Measurements from ENCODE around the gene ING5.

ING5 gene

GRCh38 chr2:241734208-241734466 is 32.3 kb downstream of the ING5 start:
- no peak overlapping the region for H3K4me3 ChIP-seq (ENCODE audit: low read depth, low read length)

DNA sequence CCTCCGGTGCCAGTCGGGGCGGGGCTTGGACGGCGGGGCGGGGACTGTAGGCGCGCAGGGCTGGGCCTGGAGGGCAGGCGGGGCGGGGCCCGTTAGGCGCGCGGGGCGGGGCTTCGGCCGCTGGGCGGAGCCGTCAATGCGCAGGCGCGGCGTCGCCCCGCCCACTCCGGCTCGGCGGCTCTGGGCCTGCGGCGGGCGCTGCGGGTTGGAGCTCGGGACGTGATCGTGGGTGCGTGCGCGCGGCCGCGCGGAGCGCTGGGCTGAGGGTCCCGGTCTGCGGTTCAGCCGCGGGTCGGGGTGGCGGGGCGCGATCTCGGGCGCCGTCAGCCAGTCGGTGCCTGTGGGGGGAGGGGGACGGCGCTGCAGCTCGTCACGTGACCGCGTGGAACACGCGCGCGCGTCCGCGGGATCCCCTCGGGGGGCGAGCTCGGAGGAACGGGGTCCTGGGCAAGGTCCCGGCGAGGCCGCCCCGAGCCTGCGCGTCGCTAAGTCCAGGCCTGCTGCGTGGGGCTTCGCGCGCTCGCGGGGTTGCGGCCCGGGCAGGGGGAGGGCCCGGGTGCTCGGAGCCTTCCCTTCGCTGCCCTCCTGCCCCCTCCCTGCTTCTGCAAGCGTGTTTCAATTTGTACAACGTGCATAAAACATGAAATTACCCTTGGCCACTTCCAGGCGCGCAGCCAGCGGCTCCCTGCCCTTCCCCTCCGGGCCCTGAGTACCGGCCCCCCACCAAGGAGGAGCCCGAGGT is 32.8 kb downstream of the ING5 start, which contains the start of gene D2HGDH:
Gene D2HGDH (plus strand): TSS at position 164 of the 742 bp plus-strand sequence. CDS start 595 bp downstream, outside the sequence.
- peak within 1 kb of the TSS; percentile 71 for H3K4me3 ChIP-seq (ENCODE audit: low read depth, low read length)
- DNase-seq (ENCODE audit: low read depth): peak; percentile 87
- TF ChIP-seq CTCF (IDR thresholded peaks at IDR 0.05; ENCODE audit: low read depth, low read length) (no peak), MYC (IDR thresholded peaks at IDR 0.05; ENCODE audit: low read depth, low read length) (peak; percentile 15; the same call in 1 of the 2 replicates), POLR2A (IDR thresholded peaks at IDR 0.05; ENCODE audit: extremely low read depth, insufficient read length) (peak; percentile 92)
- TF ChIP-seq, protein P1, sequence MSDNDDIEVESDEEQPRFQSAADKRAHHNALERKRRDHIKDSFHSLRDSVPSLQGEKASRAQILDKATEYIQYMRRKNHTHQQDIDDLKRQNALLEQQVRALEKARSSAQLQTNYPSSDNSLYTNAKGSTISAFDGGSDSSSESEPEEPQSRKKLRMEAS (IDR thresholded peaks at IDR 0.05; ENCODE audit: low read depth, low read length): peak; percentile 47

More at GRCh38 chr2:241734208-241734466, 32.3 kb downstream of the ING5 start:
- DNase-seq (ENCODE audit: low read depth): no peak
- TF ChIP-seq CTCF (IDR thresholded peaks at IDR 0.05; ENCODE audit: low read depth, low read length) (peak; percentile 8), POLR2A (IDR thresholded peaks at IDR 0.05; ENCODE audit: extremely low read depth, insufficient read length) (no peak)

DNA sequence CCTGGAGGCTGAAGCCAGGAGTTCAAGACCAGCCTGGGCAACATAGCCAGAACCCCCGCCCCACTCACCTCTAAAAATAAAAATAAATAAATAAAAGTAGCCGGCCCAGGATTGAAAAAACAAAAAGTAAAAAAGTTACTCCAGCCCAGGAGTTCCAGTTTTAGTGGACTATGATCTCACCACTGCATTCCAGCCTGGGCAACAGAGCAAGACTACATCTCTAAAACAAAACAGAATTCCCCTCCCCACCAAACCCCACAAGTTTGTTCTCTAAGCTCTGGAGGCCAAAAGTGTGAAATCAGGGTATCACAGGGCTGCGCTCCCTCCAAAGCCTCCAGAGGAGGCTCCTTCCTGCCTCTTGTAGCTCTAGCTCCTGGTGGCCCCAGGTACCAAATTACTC is 34.3 kb downstream of the ING5 start:
- TF ChIP-seq POLR2A (IDR thresholded peaks at IDR 0.05; ENCODE audit: extremely low read depth, insufficient read length) (no peak), MYC (IDR thresholded peaks at IDR 0.05; ENCODE audit: low read depth, low read length) (no peak), CTCF (IDR thresholded peaks at IDR 0.05; ENCODE audit: low read depth, low read length) (no peak)
- TF ChIP-seq, protein P1 (IDR thresholded peaks at IDR 0.05; ENCODE audit: low read depth, low read length): no peak
- H3K4me3 ChIP-seq (ENCODE audit: low read depth, low read length): no peak overlapping the region
- no peak for DNase-seq (ENCODE audit: low read depth)

DNA sequence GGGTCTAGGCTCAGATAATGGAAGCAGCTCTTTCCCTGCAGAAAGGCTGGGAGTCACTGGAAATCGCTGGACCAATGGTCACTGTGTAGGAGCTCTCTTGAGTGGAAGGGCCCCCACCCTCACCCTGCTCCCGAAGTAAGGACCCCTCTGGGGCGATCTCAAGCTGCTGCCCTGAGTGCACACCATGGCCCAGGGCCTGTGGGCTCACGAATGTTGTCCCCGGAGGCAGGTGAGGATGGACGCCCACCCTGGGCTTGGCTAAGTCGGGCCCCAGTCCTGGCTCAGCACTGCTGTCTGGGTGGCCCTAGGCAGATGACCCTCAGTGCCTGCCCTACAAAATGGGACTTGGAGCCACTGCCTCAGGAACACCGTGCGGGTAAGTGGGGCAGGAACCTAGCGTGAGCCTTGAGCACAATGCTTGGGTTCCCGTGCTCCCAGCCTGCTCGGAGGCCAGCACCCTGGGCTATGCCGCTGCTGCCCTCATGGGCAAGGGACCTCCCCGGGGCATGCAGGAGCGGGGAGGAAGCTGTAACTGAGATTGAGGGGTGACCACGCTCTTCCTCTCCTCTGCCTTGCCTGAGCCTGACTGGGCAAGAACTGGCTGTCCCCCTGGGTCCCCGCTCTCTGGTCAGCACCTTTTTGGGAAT is 36.3 kb downstream of the ING5 start:
- no peak for DNase-seq (ENCODE audit: low read depth)
- no peak overlapping the region for H3K4me3 ChIP-seq (ENCODE audit: low read depth, low read length)
- no peak for TF ChIP-seq CTCF (IDR thresholded peaks at IDR 0.05; ENCODE audit: low read depth, low read length)
- TF ChIP-seq, protein P1 (IDR thresholded peaks at IDR 0.05; ENCODE audit: low read depth, low read length): no peak
- TF ChIP-seq MYC (IDR thresholded peaks at IDR 0.05; ENCODE audit: low read depth, low read length): no peak
- no peak for TF ChIP-seq POLR2A (IDR thresholded peaks at IDR 0.05; ENCODE audit: extremely low read depth, insufficient read length)

- no peak overlapping the region for H3K4me3 ChIP-seq (ENCODE audit: low read depth, low read length)
Observed at GRCh38 chr2:241739177-241739576, 37.3 kb downstream of the ING5 start.

More at GRCh38 chr2:241739177-241739576, 37.3 kb downstream of the ING5 start:
- no peak for DNase-seq (ENCODE audit: low read depth)
- TF ChIP-seq, protein P1 (IDR thresholded peaks at IDR 0.05; ENCODE audit: low read depth, low read length): no peak
- TF ChIP-seq POLR2A (IDR thresholded peaks at IDR 0.05; ENCODE audit: extremely low read depth, insufficient read length): no peak
- no peak for TF ChIP-seq CTCF (IDR thresholded peaks at IDR 0.05; ENCODE audit: low read depth, low read length)
- no peak for TF ChIP-seq MYC (IDR thresholded peaks at IDR 0.05; ENCODE audit: low read depth, low read length)

Data from NB4 (cell line).